Dermis blood vessel endothelial cell (primary cell): ENCODE results near the gene ADCY3. TPM values are rescaled to one million over a fixed set of nuclear protein-coding genes. Genes with fewer than 3 reads are reported as not detected.

ENCODE experiments used
- DNase-seq: peaks from one replicate; pipeline ENCODE4 v3.0.0; 2010
- total RNA-seq: library from RNA; depleted of rRNA; stranded (reverse); fragments of >200 nt; gene quantifications from 2 replicates; pipeline ENCODE4 v1.2.3, GENCODE V29; 2014

ADCY3 gene
- total RNA-seq, 1 donor from 2014 or later, result 18.2 TPM

DNA sequence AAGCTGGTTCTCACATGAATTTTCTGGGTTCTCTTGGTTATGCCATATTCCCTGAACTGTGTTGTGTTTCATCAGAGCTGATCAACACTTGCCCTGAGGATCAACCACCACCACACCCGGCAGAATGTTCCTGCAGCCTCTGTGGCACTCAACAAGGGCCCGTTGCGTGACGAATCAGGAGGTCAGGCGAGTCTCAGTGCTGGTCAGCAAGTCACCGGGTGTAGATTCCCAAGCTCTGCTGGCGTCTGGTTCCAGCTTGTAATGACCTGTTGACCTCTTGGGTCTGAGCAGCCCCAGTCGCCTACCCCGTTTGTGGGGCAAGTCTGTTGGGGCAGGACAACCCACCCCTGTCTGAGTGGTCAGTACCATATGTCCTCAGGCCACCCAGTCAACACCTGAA, 46.0 kb downstream of the ADCY3 start:
- DNase-seq, result no peak

DNA sequence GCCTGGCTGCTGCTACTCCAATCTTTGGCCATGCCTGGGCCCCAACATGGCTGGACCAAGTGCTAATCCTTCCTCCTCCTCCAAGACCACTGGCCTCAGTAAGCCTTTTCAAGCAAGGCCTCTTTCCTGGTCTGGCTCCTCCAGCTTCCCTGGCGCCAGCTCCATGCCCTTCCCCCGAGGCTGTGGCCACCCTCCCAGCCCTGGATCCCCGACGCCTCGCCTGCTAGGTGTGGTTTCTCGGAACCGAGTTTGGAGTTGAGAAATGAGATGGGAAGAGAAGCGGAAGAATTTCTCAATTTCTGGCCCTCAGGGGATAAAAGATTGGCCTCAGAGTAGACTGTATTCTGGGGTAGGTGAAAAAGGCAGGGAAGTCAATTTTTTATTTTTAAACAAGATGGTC, 46.4 kb downstream of the ADCY3 start:
- no peak for DNase-seq

DNA sequence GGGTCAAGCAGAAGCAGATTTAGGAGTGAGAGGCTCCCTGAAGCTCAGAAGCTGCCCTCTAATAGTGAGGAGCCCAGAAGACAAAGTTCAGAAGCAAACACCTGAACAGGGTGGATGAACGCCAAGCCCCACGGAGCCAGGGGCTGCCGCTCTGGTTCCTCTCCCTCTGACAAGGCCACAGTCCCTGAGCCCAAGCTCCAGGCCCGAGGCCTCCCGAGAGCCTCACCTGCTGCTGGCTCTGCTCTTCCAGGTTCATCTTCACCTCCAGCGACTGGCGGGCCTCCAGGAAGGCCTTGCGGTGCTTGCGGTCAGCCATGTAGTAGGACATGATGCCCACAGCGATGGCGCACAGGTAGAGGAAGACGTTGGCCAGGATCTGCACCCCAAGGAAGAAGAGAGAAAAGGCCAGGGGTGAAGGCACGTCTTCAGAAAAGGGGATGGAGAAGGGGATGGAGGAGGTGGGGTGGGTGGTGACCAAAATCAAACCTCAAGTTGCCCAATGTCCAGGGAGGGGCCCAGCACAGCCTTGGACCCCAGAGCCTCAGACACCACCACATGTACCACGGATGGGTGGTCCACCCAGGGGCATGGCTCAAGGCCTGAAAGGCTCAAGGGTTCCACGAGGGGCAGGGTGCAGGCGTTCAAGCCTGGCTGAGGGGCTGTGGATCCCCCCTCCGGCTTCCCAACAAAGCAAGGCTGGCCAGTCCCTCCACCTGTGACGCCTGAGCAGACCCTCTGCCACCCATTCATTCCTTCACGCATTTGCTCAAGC, 47.5 kb downstream of the ADCY3 start:
- DNase-seq, result no peak

DNA sequence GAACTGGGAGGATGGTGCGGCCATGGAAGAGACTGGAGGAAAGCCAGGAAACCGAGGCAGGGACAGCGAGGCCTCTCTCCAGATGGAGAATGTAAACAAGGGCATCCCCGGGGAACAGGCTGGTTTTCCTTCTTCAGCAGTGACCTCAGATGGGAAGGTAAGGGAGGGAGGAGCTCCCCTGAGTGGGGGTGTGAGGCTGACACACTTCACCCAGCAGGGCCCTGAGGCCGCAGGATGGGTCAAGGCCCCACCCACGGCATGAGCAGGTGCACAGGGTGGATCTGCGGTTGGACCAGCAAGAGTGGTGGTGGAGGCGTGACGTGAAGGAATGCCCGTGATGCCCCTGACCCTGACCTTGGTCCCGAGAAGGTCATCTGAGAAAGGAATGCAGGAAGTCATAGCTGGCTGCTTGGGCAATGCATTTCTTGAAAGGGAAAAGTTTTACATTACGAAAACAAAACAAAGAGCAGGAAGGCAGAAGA, 48.1 kb downstream of the ADCY3 start:
- DNase-seq, result peak; percentile 32

DNA sequence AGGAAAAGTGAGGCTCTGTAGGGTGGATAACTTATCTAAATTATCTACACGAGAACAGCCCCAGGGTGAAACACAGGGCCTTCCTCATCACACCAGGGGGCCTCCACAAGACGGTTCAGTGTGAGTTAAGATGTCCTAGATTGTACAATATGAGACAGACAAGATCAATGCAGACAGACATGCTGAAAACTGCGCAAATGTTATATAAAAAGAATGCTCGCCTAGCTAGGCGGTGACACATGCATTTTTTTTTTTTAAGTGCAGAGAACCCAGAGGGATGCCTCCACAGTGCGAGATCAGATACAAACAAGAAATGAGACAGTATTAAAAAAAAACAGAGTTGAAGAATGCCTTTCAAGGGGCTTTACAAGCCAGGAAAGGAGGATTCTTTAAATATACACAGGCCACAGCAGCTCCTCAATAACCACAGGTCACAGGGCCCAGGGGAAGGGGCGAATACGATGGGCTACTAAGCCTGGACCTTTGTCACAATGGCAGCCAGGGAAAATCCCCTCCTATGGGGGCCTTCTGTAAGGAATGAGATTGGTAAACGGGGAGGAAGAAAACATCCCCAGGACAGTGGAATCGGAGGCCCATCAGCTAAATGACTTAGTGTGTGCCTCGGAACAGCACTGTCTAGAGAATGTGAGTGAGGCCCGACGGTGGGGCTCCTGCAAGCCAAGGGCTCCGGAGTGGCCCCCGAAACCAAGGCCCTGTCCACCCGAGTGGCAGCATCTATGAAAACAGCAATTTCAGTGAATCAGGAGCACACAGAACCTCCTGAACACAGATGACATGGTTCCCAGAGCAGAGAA, 48.9 kb downstream of the ADCY3 start:
- no peak for DNase-seq

DNA sequence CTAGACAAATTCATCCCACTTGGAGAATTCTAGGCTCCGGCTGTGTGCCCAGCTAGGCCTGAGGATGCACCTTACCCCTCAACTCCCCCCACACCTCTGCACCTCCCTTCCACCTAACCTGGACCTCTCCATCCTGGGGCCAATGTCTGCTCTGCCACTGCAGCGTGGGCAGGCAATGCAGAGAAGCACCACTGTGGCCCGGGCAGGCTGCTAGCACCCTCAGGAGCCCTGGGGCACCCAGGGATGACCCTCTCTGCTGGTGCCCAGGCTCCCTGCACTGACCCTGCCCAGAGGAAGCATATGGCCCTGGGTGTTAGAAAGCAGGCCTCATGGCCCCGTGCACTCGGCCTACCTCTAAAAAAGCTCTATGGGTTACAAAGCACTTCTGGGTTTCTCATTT, 49.6 kb downstream of the ADCY3 start:
- DNase-seq, result no peak

DNA sequence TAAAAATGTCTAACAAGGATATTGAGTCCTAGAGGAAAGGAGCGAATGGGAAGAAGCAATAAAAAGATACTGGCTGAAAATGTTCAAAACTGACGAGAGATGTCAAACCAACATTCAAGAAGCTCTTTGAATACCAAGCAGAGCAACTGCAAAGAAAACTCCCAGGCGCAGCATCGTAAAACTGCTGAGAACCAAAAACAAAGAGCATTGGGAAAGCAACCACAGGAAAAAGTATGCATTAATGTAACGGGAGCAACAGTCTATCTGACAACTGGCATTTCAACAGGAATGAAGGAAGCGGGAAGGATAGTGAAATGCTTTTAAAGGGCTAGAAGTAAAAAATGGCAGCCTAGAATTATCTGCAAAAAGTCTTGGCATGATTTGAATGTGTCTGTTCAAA, 53.1 kb downstream of the ADCY3 start:
- no peak for DNase-seq

DNA sequence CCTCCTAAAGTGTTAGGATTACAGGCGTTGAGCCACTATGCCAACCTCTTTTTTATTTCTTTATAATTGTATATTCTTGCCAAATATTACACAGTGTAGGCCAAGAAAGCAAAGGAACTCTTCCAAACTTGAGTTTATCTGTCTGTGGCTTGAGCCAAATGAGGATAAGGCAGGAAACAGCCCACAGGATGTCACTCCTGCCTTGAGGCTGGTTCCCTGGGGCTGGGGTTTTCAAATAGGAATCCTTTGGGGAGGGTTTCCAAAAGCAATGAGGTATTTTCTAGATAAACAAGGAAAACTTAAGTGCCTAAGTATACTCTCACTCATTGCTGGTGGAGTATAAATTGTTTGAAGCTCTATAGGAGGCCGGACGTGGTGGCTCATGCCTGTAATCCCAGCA, 56.4 kb downstream of the ADCY3 start:
- DNase-seq, result no peak

DNA sequence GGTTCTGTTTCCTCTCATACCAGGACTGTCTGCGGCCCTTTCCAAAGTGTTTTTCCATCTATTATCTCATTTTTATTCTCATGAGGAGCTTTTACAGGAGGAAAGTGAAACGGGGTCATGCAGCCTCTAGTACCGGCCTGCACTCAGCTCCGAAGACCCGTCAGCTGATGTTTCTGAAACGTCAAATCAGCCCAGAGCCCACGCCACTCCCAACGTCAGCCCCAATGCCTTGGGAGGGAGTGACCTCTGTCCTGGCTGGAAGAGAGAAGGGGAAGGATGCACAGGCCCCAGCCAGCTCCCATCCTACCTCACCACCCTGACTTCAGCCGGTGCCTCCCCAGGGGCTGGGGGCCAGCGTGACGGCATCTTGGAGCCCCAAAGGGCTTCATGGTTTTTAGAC, 58.5 kb downstream of the ADCY3 start:
- no peak for DNase-seq

DNA sequence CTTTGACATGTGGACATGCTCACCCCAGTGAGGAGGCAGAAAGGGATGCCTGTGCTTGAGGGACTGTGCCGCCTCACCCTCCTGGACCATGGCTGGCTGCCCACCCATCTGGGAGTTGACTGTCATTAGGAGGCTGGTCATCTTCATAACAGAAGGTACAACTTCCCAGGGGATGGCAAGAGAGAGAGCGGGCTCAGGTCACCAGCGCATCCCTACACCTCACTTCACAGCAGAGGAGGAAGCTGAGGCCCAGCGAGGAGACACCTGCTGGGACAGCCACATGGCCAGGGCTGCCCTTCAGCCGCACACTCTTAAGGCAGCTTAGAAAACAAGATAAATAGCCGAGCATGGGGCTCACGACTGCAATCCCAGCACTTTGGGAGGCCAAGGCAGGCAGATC, 59.4 kb downstream of the ADCY3 start:
- DNase-seq, result no peak

DNA sequence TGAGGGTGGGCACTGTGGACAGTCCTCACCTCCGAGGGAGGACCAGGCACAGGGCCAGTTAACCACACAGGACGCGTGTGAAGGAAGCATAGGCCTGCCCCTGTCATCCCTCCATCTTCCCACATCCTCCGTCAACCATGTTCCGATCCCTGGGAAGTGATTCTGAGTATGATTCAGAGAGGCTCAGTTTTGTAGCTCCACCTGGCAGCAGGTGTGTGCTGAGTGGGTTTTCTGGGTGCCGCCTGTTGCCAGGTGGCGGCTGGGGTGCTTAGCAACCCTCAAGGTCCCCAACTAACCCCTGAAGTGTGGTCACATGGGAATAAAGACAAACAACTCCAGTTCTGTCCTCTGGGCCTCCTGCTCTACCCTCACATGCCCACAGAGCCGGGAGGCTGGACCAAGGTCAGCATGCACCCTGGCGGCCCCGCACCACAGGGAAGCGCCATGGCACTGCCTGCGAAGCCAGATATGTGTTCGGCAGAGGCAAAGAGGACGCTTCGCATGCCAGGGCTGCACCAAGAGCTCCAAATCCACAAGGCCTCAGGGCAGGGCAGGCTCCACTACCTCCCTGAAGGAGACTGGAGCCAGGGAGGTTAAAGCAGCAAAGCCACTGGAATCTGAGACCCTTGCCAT, 60.0 kb downstream of the ADCY3 start:
- no peak for DNase-seq

DNA sequence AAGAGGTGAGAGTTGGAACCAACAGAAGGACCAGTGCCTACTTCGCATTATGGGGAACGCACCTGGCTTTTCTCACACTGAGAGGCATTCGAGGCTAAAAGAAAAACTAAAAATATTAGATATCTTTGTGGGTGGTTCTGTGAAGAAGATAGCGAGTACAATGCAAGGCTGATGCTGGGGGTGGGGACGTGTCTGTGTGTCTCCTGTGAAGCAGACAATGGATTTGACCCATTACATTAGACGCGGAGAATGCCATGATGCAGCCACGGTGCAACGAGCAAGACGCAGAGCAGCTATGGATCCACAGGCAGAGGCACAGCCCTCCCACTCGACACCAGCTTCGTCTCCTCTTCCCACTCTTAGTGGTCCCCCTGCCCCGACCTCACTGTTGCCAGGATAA, 61.0 kb downstream of the ADCY3 start:
- DNase-seq, result no peak

DNA sequence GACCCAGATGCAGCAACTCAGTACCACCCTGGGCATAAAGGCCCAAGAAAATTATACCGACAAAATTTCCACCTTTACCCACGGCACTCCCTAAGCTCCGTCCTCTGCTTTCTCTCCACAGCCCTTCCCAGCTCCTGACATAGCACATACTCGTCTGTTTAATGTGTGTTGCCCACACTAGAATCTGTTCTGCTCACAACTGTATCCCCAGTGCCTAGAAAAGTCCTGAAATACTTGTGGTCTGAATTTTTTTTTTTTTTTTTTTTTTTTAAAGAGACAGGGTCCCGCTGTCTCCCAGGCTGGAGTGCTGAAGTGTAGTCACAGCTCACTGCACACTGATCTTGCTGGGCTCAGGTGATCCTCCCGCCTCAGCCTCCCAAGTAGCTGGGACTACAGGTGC, 62.3 kb downstream of the ADCY3 start:
- no peak for DNase-seq

DNA sequence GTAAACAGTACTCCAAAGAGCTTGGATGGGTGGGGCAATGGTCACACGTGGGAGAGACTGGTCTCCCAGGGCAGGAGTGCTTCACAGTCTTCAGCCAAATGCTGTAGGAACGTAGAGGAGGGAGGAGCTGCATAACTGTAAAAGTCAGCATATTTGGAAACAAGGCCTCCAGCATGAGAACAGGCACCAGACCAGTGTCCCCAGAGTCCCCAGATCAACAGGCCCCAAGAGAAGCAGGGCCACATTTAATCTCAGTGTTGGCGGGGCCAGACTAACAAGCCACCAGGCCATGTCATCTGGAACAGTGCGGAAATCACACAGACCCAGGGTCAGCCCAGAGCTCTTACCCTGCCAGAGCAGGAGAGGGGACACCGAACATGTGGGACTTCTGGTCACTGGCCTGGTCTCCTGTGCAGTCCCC, 63.2 kb downstream of the ADCY3 start:
- no peak for DNase-seq

DNA sequence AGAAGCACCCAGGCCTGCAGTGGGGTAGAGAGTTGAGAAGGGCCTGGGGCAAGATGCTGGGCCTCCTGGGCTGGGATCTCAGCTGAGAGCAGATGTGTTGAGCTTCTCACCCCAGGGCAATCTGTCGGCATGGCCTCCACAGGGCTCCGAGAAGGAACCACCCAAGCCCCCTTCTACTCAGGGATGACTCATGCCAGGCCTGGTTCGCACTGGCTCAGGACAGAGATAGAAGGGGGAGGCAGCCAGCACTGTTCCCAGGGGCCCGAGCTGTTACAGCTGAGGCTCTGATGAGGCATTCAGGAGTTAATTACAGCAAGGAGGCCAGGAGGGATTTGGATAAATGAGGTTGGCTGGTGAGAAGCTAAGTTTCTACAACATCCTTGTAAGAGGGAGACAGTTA, 64.3 kb downstream of the ADCY3 start:
- no peak for DNase-seq

DNA sequence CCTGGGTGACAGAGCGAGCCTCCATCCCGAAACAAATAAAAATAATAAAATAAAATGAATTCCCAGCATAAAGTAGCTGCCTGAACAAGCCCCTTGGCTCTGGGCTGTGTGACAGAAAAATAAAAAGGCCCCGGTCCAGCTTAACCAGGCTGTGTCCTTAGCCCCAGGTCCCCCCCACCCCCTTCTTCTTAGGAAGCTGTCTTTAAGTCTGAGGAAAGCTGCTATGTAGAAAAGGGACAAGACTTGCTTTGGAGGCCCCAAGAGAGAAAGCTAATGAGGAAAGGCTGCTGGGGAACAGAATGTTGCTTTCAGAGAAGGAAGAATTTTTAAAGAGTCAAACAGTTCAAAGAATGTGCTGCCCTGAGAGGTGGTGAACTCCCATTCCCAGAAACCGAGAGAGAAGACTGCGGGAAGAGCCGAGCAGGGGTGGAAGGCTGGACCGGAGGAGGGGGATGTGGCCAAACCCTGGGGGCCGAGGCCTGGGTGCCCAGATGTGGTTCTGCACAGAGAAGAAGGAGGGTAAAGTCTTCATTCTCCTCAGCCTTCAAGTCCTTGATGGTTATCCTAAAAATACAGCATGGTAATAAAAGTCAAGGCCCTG, 64.9 kb downstream of the ADCY3 start:
- DNase-seq, result no peak

DNA sequence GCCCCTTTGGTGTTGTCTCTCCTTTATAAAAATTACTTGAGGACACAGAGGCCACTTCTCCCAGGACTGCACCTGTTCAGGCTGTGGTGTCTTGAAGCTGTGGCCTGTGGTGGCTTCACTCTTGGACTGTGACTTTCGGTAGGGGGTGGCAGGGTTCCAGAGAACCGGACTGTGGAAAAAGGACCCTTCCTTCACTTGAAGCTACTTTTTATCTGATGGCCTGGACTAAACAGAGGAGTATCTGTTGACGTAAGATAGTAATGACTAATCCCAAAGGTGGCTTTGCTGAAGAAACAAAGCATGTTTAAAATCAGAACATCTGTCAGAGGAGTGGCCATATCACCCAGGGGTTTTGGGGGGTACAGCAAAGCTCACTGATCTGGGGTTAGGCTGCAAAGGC, 66.0 kb downstream of the ADCY3 start:
- no peak for DNase-seq

DNA sequence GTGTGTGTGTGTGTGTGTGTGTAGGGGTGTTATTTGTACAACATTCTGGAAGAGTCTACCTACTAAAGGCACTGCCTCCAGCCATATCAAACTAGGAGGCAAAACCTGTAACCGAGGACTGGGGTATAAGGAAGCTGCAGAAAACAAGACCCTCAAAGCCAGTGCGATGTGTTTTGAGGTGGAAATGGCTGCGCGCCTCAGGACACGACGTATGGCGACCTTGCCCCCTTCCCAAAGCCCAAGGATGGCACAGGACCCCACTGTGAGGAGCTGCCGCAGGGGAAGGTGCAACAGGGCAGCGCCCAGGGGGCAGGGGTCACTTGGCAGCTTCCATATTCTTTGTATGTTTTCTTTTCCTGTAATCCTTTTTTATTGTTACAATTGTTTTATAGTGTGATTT, 67.0 kb downstream of the ADCY3 start:
- DNase-seq, result no peak

DNA sequence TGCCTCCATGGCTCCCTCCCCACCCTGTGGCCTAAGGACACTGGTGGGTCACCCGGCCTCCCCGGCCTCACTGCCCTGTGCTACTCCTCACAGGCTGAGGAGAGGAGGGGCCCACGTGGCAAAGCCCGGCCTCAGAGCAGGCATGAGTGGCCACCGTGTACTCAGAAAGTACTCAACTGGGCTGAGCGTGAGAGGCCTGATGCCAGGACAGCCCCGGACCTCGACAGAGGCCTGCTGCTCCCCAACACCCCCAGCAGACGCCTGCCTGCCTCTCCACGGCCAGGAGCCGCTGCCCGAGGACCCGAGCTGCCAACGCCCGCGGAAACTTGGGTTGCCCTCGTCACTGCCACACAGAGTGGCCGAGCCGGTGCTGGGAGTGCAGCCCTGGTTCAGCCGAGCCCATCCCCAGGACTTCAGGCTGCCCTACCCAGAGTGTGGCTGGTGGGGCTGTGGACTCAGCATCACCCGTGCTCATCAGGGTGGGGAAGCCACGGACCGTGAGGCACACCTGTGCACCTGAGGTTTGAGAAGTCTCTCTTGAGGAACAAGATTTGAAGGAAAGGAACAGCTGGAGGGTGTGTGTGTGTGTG, 67.5 kb downstream of the ADCY3 start:
- DNase-seq, result no peak

DNA sequence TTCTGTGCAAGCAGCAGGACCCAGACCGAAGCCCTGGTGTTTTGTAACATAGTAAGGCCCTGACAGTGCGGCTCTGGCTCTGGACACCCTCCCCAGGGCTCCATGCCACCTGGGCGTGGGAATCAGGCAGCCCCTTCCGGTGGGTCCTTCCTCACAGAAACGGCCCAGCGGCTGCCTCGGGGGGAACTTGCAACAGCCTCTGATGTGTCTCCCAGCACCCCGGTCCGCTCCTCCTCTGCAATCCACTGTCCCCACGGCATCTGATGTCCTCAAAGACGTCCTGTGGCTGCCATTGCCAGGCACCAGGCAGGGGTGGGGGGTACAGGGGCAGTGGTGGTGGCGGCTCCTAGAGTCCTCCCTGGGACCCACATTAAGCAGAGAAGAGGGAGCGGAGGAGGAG, 68.0 kb downstream of the ADCY3 start:
- DNase-seq, result no peak

DNA sequence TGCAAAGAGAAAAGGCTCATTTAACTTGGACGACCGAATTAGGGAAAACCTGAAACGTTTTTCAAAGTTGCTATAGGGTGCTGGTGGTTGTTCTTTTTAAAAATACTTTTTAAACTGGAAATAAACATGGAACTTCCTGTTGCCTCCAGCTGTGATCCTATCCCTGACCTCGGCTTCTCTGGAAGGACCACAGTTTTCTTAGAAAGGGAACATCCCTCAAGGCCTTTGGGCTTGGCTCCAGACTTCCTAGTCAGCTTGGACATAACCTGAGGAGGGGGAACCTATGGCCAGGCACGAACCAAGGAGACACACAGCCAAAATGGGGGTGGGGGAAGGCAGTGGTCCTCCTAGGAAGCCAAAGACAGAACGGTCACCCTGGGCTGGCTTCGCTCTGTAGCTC, 69.1 kb downstream of the ADCY3 start:
- DNase-seq, result no peak

DNA sequence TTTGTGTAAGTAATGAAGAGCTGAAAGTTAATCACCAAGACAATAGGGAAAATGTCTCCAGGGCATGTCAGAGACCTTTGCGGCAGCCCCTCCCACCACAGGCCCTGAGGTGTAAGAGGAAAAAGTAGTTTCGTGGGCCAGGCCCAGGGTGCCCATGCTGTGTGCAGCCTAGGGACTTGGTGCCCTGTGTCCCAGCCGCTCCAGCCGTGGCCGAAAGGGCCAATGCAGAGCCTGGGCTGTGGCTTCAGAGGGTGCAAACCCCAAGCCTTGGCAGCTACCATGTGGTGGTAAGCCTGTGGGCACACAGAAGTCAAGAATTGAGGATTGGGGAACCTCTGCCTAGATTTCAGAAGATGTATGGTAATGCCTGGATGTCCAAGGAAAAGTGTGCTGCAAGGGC, 74.3 kb downstream of the ADCY3 start:
- no peak for DNase-seq
